CD1c-positive myeloid dendritic cell (primary cell): ENCODE results near the gene CC2D2B.
"Not testable (repeated sequence)": the region's sequence is repeated elsewhere in the genome, so short reads cannot be mapped to it uniquely, and the experiment has no call there.

Experiments used
- DNase-seq: peaks from one replicate; pipeline ENCODE4 v3.0.0-alpha.2; 2016; ENCODE audit errors: extremely low spot score

The CC2D2B gene

GRCh38 chr10:95905897-95906580, 1.7 kb upstream of the CC2D2B start:
- not testable (repeated sequence) for DNase-seq

- DNase-seq: peak; percentile 26
Measured at GRCh38 chr10:95906677-95907455, 909 bp upstream of the CC2D2B start.

GRCh38 chr10:95908450-95908849, 675 bp downstream of the CC2D2B start:
- DNase-seq: no peak

GRCh38 chr10:95909561-95909960, 1.8 kb downstream of the CC2D2B start:
- no peak for DNase-seq

GRCh38 chr10:95916039-95916438, 8.3 kb downstream of the CC2D2B start:
- not testable (repeated sequence) for DNase-seq

GRCh38 chr10:95920798-95921426, 13.1 kb downstream of the CC2D2B start:
- no peak for DNase-seq

GRCh38 chr10:95925033-95925432, 17.3 kb downstream of the CC2D2B start:
- DNase-seq: no peak

GRCh38 chr10:95935429-95935828, 27.7 kb downstream of the CC2D2B start:
- DNase-seq: no peak

GRCh38 chr10:95941115-95941514, 33.3 kb downstream of the CC2D2B start:
- DNase-seq: peak; percentile 29

- DNase-seq: no peak
Measured at GRCh38 chr10:95963202-95963990, 55.6 kb downstream of the CC2D2B start.

- DNase-seq: no peak
Measured at GRCh38 chr10:95963991-95964389, 56.2 kb downstream of the CC2D2B start.

- DNase-seq: no peak
Measured at GRCh38 chr10:95964756-95965155, 57.0 kb downstream of the CC2D2B start.

- DNase-seq: peak; percentile 69
Measured at GRCh38 chr10:95976362-95977229, 68.8 kb downstream of the CC2D2B start.

- no peak for DNase-seq
Measured at GRCh38 chr10:95982200-95982599, 74.4 kb downstream of the CC2D2B start.

GRCh38 chr10:95987685-95988426, 80.1 kb downstream of the CC2D2B start:
- DNase-seq: no peak

GRCh38 chr10:95988702-95989101, 80.9 kb downstream of the CC2D2B start:
- DNase-seq: no peak

- DNase-seq: not testable (repeated sequence)
Measured at GRCh38 chr10:95994376-95994775, 86.6 kb downstream of the CC2D2B start.

GRCh38 chr10:95998255-95998784, 90.5 kb downstream of the CC2D2B start:
- no peak for DNase-seq

GRCh38 chr10:96013956-96014355, 106.2 kb downstream of the CC2D2B start:
- no peak for DNase-seq
